Nephron progenitor cell (in vitro differentiated cells): ENCODE results near the gene SLC25A33.

Source experiments
- DNase-seq: peaks from one replicate; pipeline ENCODE4 v3.0.0; 2021
- H3K27ac Mint-ChIP-seq: 2 replicates; pipeline ENCODE4 v1.8.0; 2021; ENCODE audit warnings: mild to moderate bottlenecking, moderate library complexity, mixed read lengths
- H3K27me3 Mint-ChIP-seq: 2 replicates; pipeline ENCODE4 v1.8.0; 2021; ENCODE audit warnings: mild to moderate bottlenecking, low read depth, mixed read lengths; ENCODE audit not compliant: poor library complexity
- H3K36me3 Mint-ChIP-seq: 2 replicates; pipeline ENCODE4 v1.8.0; 2021; ENCODE audit warnings: low read depth, mixed read lengths
- H3K4me1 Mint-ChIP-seq: 2 replicates; pipeline ENCODE4 v1.8.0; 2021; ENCODE audit warnings: mixed read lengths
- H3K4me3 Mint-ChIP-seq: 2 replicates; pipeline ENCODE4 v1.8.0; 2021; ENCODE audit warnings: mild to moderate bottlenecking, moderate library complexity, mixed read lengths
- H3K9me3 Mint-ChIP-seq: 2 replicates; pipeline ENCODE4 v1.8.0; 2021; ENCODE audit warnings: mild to moderate bottlenecking, moderate library complexity, mixed read lengths
- TF ChIP-seq, protein P1 (sequence below): fragments of 200-600 bp; sonication (generic); IDR thresholded peaks from 2 replicates; pipeline ENCODE4 v1.5.0; 2021; ENCODE audit warnings: antibody characterized with exemption

SLC25A33 gene

DNA sequence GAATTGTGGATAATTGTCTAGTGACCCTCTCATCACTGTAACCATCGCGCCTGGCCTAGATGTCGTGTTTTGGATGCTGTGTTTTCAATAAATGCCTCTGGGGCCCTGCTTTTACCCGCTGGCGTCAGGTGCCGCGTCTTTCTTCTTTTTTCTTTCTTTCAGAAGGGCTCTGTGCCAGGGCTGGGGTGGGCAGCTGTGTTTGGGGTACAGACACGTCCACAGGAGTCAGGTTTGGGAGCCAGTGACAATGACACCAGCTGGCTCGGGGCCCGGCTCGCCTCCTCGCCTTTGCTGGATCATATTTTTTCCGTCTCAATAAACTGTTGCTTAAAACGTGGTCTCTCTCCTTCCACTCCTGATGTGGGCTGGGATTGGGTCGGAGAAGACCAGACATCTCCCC lies 65.6 kb downstream of the SLC25A33 start:
- DNase-seq: no peak
- H3K4me3 Mint-ChIP-seq: no peak overlapping the region
- H3K4me1 Mint-ChIP-seq: no peaks in the 10 kb centered on the region
- H3K9me3 Mint-ChIP-seq: no peaks in the 10 kb centered on the region
- peaks cover 10% of the 10 kb centered on the region for H3K36me3 Mint-ChIP-seq
- H3K27ac Mint-ChIP-seq: peak overlapping the region; percentile 61
- no peaks in the 10 kb centered on the region for H3K27me3 Mint-ChIP-seq
- TF ChIP-seq, protein P1, sequence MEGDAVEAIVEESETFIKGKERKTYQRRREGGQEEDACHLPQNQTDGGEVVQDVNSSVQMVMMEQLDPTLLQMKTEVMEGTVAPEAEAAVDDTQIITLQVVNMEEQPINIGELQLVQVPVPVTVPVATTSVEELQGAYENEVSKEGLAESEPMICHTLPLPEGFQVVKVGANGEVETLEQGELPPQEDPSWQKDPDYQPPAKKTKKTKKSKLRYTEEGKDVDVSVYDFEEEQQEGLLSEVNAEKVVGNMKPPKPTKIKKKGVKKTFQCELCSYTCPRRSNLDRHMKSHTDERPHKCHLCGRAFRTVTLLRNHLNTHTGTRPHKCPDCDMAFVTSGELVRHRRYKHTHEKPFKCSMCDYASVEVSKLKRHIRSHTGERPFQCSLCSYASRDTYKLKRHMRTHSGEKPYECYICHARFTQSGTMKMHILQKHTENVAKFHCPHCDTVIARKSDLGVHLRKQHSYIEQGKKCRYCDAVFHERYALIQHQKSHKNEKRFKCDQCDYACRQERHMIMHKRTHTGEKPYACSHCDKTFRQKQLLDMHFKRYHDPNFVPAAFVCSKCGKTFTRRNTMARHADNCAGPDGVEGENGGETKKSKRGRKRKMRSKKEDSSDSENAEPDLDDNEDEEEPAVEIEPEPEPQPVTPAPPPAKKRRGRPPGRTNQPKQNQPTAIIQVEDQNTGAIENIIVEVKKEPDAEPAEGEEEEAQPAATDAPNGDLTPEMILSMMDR: no peak

DNA sequence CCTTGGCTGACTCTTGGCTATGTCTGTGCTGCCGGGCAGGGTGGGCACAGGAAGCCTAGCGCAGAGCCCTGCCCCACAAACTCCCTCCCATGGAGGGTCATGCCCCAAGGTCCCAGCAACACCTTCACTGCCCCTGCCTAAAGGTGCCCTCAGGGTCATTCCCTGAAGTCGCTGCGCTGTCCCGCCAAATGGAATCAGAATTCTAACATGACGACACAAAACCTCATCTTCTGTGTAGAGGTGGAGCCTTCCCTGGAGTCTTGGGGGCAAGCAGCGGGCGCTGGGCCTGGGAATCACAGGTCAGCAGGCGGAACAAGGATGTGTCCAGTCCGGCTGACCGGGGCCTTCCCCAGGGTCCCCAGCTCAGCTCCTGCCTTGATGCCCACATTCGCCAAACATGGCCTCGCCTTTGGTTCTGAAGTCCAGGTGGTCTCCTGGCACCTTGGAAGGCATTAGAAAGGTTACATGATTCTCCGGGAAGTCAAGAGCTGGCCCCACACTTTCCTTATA lies 66.7 kb downstream of the SLC25A33 start:
- Mint-ChIP-seq H3K27me3 (no peaks in the 10 kb centered on the region), H3K9me3 (no peaks in the 10 kb centered on the region), H3K27ac (peak overlapping the region; percentile 71), H3K4me3 (no peak overlapping the region), H3K36me3 (peaks cover 12% of the 10 kb centered on the region), H3K4me1 (no peaks in the 10 kb centered on the region)
- TF ChIP-seq, protein P1: no peak
- no peak for DNase-seq

DNA sequence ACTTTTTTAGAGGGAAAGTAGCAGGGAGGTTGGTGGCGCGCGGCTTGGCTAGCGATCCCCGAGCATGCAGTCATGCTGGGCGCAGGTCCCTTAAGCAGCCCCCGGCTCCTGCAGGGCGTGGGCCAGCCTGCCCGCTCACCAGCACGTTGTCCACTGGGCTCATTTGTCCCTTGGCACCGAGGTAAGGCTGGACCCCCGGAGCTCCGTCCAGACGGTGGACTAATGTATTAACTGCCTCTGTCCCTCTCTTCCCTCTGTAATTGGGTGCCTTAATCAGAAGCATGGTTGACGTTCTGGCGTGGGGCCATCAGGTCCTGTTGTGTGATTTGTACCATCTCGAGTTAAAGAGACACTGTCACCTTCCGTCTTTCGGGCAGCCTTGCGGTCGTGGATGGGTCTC lies 67.2 kb downstream of the SLC25A33 start:
- H3K27me3 Mint-ChIP-seq: no peaks in the 10 kb centered on the region
- no peaks in the 10 kb centered on the region for H3K4me1 Mint-ChIP-seq
- TF ChIP-seq, protein P1: no peak
- peak overlapping the region; percentile 68 for H3K27ac Mint-ChIP-seq
- H3K4me3 Mint-ChIP-seq: no peak overlapping the region
- peaks cover 13% of the 10 kb centered on the region for H3K36me3 Mint-ChIP-seq
- DNase-seq: no peak
- H3K9me3 Mint-ChIP-seq: no peaks in the 10 kb centered on the region

DNA sequence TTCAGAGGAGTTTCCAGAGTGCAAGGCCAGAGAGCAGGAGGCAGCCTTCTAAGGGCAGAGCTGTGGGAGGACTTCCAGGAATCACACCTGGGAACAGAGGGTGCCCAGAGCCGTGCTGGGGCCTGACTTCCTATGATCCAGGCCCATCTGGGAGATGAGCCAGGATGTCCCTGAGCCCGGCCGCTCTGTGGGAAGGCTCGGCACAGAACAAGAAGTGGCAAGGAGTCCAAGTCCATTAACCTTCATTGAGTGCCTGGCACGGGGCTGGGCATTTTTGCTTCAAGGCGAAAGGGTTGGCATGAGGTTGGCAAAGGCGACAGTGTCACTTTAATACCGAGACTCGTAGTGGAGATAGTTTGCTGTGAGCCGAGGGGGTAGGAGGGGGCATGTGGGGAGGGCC lies 67.7 kb downstream of the SLC25A33 start:
- DNase-seq: no peak
- Mint-ChIP-seq H3K4me3 (no peak overlapping the region), H3K27me3 (no peaks in the 10 kb centered on the region), H3K9me3 (no peaks in the 10 kb centered on the region), H3K36me3 (peaks cover 15% of the 10 kb centered on the region), H3K27ac (peak overlapping the region; percentile 68), H3K4me1 (no peaks in the 10 kb centered on the region)
- TF ChIP-seq, protein P1: no peak

DNA sequence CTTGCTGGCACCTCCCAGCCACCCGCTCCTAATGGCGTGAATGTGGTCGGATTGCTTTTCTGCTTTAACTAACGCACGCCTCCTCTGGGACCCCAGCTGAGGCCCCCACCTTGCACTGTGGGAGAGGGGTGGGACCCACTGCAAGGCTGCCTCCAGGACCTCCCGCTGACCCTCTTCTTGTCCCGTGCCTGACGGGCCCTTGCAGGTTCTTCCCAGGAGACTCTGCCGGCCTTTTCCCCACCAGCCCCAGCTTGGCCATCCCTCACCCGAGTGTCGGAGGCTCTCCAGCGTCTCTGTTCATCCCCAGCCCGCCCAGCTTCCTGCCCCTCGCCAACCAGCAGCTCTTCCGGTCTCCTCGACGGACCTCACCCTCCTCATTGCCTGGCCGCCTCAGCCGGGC lies 68.1 kb downstream of the SLC25A33 start:
- H3K4me3 Mint-ChIP-seq: no peak overlapping the region
- H3K36me3 Mint-ChIP-seq: peaks cover 15% of the 10 kb centered on the region
- TF ChIP-seq, protein P1: no peak

DNA sequence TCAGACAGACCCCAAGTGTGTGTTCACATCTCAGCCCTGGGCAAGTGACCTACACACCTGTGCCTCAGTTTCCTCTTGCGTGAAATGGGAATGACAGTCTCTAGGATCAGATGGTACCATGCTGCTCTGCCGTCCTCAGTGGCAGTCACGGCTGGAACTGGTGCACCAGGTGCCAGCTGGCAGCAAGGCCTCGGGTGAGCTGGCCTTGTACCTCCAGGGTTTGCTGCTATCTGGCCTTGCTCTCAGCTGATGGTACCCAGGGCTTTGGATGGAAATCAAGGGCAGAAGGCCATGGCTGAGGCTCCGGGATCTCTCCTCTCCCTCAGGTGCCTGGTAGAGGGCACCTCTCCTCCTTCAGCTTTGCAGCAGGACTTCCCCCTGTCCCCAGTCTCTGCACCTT lies 70.7 kb downstream of the SLC25A33 start:
- Mint-ChIP-seq H3K27ac (no peak overlapping the region), H3K9me3 (no peaks in the 10 kb centered on the region), H3K36me3 (peaks cover 11% of the 10 kb centered on the region), H3K4me3 (no peak overlapping the region), H3K4me1 (no peaks in the 10 kb centered on the region), H3K27me3 (no peaks in the 10 kb centered on the region)
- TF ChIP-seq, protein P1: no peak
- no peak for DNase-seq

More for the DNA sequence above, 68.1 kb downstream of the SLC25A33 start:
- H3K27me3 Mint-ChIP-seq: no peaks in the 10 kb centered on the region
- H3K27ac Mint-ChIP-seq: no peak overlapping the region
- no peaks in the 10 kb centered on the region for H3K9me3 Mint-ChIP-seq
- no peaks in the 10 kb centered on the region for H3K4me1 Mint-ChIP-seq
- DNase-seq: no peak
